Neural crest cell (in vitro differentiated cells): ENCODE results near the gene HPS5. TPM values are rescaled to one million over a fixed set of nuclear protein-coding genes. Genes with fewer than 3 reads are reported as not detected.

Experiments
- DNase-seq: peaks from one replicate; pipeline ENCODE4 v3.0.0; 2021; ENCODE audit warnings: low read depth, mixed read lengths, low spot score
- H3K27ac Mint-ChIP-seq: one replicate; pipeline ENCODE4 v1.8.0; 2021; ENCODE audit warnings: mild to moderate bottlenecking, mixed read lengths; ENCODE audit not compliant: unreplicated experiment
- H3K27me3 Mint-ChIP-seq: 2 replicates; pipeline ENCODE4 v1.8.0; 2021; ENCODE audit warnings: low read depth, mild to moderate bottlenecking, mixed read lengths
- H3K36me3 Mint-ChIP-seq: 2 replicates; pipeline ENCODE4 v1.8.0; 2021; ENCODE audit warnings: low read depth, mild to moderate bottlenecking, mixed read lengths
- H3K4me1 Mint-ChIP-seq: 2 replicates; pipeline ENCODE4 v1.8.0; 2021; ENCODE audit warnings: mixed read lengths
- H3K4me3 Mint-ChIP-seq: one replicate; pipeline ENCODE4 v1.8.0; 2021; ENCODE audit warnings: mild to moderate bottlenecking, mixed read lengths
- H3K9me3 Mint-ChIP-seq: 2 replicates; pipeline ENCODE4 v1.8.0; 2021; ENCODE audit warnings: mixed read lengths
- total RNA-seq: library from RNA; stranded (reverse); gene quantifications from 2 replicates; pipeline ENCODE4 v1.2.1, GENCODE V29; 2021
- TF ChIP-seq, protein P1 (sequence below): fragments of 200-600 bp; sonication (generic); conservative IDR thresholded peaks from 2 replicates; pipeline ENCODE4 v1.5.0; 2021; ENCODE audit warnings: antibody characterized with exemption, mild to moderate bottlenecking

HPS5 gene
- total RNA-seq, 1 donor from 2014 or later, result 24.2 TPM

GRCh38 chr11:18319914-18320313 is 2.0 kb downstream of the HPS5 start:
- Mint-ChIP-seq H3K4me3 (peak overlapping the region; percentile 71), H3K9me3 (no peaks in the 10 kb centered on the region), H3K27ac (no peak overlapping the region), H3K4me1 (peaks cover 62% of the 10 kb centered on the region), H3K36me3 (no peaks in the 10 kb centered on the region), H3K27me3 (no peaks in the 10 kb centered on the region)
- TF ChIP-seq, protein P1, sequence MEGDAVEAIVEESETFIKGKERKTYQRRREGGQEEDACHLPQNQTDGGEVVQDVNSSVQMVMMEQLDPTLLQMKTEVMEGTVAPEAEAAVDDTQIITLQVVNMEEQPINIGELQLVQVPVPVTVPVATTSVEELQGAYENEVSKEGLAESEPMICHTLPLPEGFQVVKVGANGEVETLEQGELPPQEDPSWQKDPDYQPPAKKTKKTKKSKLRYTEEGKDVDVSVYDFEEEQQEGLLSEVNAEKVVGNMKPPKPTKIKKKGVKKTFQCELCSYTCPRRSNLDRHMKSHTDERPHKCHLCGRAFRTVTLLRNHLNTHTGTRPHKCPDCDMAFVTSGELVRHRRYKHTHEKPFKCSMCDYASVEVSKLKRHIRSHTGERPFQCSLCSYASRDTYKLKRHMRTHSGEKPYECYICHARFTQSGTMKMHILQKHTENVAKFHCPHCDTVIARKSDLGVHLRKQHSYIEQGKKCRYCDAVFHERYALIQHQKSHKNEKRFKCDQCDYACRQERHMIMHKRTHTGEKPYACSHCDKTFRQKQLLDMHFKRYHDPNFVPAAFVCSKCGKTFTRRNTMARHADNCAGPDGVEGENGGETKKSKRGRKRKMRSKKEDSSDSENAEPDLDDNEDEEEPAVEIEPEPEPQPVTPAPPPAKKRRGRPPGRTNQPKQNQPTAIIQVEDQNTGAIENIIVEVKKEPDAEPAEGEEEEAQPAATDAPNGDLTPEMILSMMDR, result no peak
- DNase-seq, result no peak

DNA sequence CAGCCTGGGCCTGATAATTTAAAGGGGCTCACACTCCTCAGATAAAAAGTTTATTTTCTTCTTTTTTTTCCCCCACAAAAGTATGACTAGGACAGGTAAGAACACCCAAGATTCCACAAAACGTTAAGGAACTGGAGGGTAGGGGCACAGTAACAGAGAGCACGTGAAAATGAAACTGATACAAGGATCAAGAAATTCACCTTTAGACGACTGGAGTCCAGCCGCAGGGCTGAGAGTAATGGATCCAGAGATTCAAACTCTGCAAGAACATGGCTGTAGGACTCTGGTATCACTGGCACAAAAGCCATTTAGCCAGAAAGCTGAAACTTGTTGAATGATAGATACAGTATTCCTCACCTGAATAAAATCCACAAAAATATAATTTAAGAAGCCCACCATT is 4.4 kb downstream of the HPS5 start:
- Mint-ChIP-seq H3K36me3 (no peaks in the 10 kb centered on the region), H3K27me3 (no peaks in the 10 kb centered on the region), H3K4me1 (peaks cover 48% of the 10 kb centered on the region), H3K27ac (no peak overlapping the region), H3K4me3 (no peak overlapping the region), H3K9me3 (no peaks in the 10 kb centered on the region)
- TF ChIP-seq, protein P1, result no peak
- DNase-seq, result no peak

DNA sequence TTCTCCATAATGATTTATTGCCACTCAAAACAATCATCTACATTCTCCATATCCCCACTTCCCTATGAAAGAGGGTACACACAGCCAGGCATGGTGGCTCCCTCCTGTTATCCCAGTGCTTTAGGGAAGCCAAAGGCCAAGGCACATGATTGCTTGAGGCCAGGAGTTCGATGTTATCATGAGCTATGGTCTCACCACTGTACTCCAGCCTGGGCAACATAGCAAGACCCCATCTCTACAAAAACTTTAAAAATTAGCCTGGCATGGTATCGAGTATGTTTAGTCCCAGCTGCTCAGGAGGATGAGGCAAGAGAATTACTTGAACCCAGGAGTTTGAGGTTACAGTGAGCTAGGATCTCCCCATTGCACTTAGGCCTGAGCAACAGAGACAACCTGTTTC is 6.0 kb downstream of the HPS5 start:
- Mint-ChIP-seq H3K4me1 (peaks cover 43% of the 10 kb centered on the region), H3K27me3 (no peaks in the 10 kb centered on the region), H3K36me3 (peaks cover 2% of the 10 kb centered on the region), H3K9me3 (no peaks in the 10 kb centered on the region), H3K4me3 (no peak overlapping the region), H3K27ac (no peak overlapping the region)
- TF ChIP-seq, protein P1, result no peak
- DNase-seq, result no peak

GRCh38 chr11:18314784-18315523 is 7.0 kb downstream of the HPS5 start:
- no peaks in the 10 kb centered on the region for H3K27me3 Mint-ChIP-seq
- H3K4me1 Mint-ChIP-seq, result peaks cover 35% of the 10 kb centered on the region
- TF ChIP-seq, protein P1, result no peak
- no peak for DNase-seq
- H3K4me3 Mint-ChIP-seq, result no peak overlapping the region
- peak overlapping the region; percentile 43 for H3K27ac Mint-ChIP-seq
- H3K9me3 Mint-ChIP-seq, result no peaks in the 10 kb centered on the region
- H3K36me3 Mint-ChIP-seq, result peaks cover 2% of the 10 kb centered on the region

DNA sequence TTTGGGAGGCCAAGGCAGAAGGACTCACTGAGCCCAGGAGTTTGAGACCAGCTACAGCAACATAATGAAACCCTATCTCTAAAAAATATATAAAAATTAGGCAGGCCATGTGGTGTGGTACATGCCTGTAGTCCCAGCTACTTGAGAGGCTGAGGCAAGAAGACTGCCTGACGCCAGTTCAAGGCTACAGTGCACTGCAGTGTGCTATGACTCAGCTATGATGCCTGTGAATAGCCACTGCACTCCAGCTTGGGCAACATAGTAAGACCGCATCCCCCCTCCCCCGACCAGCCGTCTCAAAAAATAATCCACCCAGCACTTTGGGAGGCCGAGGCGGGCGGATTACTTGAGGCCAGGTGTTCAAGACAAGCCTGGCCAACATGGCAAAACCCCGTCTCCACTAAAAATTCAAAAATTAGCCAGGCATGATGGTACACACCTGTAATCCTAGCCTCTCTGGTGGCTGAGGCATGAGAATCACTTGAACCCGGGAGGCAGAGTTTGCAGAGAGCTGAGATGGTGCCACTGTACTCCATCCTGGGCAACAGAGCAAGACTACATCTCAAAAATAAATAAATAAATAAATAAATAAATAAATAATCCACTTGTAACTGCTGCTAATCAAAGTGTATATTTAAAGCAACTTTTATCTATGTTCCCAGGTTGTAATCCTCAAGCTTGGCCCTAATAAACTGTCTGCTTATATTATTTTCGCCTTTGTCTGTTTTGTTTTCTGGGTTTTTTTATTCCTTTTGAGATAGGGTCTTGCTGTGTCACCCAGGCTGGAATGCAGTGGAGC is 7.8 kb downstream of the HPS5 start:
- Mint-ChIP-seq H3K9me3 (no peaks in the 10 kb centered on the region), H3K36me3 (peaks cover 2% of the 10 kb centered on the region), H3K27ac (peak overlapping the region; percentile 43)

More for the DNA sequence above, 7.8 kb downstream of the HPS5 start:
- peak overlapping the region; percentile 4 for H3K4me3 Mint-ChIP-seq
- H3K4me1 Mint-ChIP-seq, result peaks cover 27% of the 10 kb centered on the region
- no peaks in the 10 kb centered on the region for H3K27me3 Mint-ChIP-seq
- DNase-seq, result no peak
- TF ChIP-seq, protein P1, result no peak
